ENCODE results near the gene ASB6. TPM values are rescaled to one million over a fixed set of nuclear protein-coding genes. Genes with fewer than 3 reads are reported as not detected.
A peak's percentile ranks its signal among the peaks of the same experiment; 100 is the strongest.

ASB6 gene
- total RNA-seq, 1 donor from 2014 or later = 22.4 TPM

DNA sequence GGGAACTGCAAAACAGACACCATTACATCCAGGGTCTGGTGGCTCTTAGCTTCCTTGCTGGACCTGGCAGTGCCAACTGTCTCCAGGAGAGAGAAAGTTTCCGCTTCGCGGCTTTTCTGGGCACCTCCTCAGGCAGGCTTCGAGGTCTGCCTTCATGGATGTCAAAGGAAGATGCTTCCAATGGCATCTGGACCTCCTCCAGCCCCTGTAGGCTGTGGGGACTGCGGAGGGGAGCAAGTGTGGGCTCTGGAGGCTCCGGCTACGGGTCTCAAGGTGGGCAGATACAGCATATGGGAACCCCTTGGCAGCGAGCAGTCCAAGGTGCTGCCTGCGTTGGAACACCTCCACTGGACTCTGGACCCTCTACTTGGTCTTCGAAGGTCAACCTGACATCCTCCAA, 27.0 kb downstream of the ASB6 start:
- Mint-ChIP-seq H3K27me3 (peaks cover 9% of the 10 kb centered on the region), H3K36me3 (no peaks in the 10 kb centered on the region), H3K4me1 (ENCODE audit: unreplicated experiment) (peaks cover 11% of the 10 kb centered on the region), H3K9me3 (no peaks in the 10 kb centered on the region), H3K4me3 (no peak overlapping the region), H3K27ac (no peak overlapping the region)
- no peak for DNase-seq (ENCODE audit: extremely low spot score, unreplicated experiment)
- TF ChIP-seq, protein P1, sequence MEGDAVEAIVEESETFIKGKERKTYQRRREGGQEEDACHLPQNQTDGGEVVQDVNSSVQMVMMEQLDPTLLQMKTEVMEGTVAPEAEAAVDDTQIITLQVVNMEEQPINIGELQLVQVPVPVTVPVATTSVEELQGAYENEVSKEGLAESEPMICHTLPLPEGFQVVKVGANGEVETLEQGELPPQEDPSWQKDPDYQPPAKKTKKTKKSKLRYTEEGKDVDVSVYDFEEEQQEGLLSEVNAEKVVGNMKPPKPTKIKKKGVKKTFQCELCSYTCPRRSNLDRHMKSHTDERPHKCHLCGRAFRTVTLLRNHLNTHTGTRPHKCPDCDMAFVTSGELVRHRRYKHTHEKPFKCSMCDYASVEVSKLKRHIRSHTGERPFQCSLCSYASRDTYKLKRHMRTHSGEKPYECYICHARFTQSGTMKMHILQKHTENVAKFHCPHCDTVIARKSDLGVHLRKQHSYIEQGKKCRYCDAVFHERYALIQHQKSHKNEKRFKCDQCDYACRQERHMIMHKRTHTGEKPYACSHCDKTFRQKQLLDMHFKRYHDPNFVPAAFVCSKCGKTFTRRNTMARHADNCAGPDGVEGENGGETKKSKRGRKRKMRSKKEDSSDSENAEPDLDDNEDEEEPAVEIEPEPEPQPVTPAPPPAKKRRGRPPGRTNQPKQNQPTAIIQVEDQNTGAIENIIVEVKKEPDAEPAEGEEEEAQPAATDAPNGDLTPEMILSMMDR (conservative IDR thresholded peaks at IDR 0.05) = no peak

- DNase-seq (ENCODE audit: extremely low spot score, unreplicated experiment) = no peak
- Mint-ChIP-seq H3K27ac (no peak overlapping the region), H3K27me3 (no peaks in the 10 kb centered on the region), H3K9me3 (no peaks in the 10 kb centered on the region), H3K36me3 (no peaks in the 10 kb centered on the region), H3K4me3 (no peak overlapping the region), H3K4me1 (ENCODE audit: unreplicated experiment) (peaks cover 20% of the 10 kb centered on the region)
- TF ChIP-seq, protein P1 (conservative IDR thresholded peaks at IDR 0.05) = no peak
These were observed 28.3 kb downstream of the ASB6 start for GRCh38 chr9:129613520-129614175.

DNA sequence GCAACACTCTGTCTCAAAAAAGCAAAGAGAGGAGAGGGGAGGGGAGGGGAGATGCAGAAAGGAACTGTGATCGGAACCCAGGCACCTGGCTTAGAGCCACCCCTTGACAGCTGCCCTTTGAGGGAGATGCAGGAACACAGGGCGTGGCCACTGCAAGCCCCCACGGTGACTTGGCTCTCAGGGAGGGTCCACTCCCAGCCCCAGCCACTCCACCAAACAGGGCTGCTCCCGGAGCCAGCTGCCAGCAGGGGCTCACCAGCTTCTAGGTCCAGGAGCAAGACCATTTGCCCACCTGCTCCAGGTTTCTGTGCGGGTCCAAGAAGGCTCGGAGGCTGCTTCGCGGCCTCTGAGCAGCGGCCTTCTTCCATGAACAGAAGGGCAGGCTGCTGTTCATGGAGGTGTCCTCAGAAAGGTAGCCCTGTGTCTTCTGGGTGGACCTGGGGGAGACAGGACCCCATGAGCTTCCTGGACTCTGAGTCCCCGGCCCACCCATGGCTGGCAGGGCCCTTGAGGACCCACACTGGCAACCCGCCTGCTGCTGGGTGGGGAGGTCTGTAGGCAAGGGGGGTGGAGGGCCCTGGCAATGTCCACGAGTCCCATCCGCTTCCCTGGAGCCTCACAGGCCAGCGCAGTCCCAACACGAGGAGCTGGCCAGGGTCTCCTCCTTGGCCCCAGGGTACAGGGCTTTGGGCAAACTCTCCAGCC, 29.0 kb downstream of the ASB6 start:
- Mint-ChIP-seq H3K27ac (no peak overlapping the region), H3K27me3 (no peaks in the 10 kb centered on the region), H3K4me3 (no peak overlapping the region), H3K9me3 (no peaks in the 10 kb centered on the region), H3K4me1 (ENCODE audit: unreplicated experiment) (peaks cover 22% of the 10 kb centered on the region), H3K36me3 (no peaks in the 10 kb centered on the region)
- TF ChIP-seq, protein P1 (conservative IDR thresholded peaks at IDR 0.05) = no peak
- no peak for DNase-seq (ENCODE audit: extremely low spot score, unreplicated experiment)

- peaks cover 28% of the 10 kb centered on the region for H3K4me1 Mint-ChIP-seq (ENCODE audit: unreplicated experiment)
- H3K9me3 Mint-ChIP-seq = no peaks in the 10 kb centered on the region
- no peak overlapping the region for H3K27ac Mint-ChIP-seq
- H3K36me3 Mint-ChIP-seq = no peaks in the 10 kb centered on the region
- DNase-seq (ENCODE audit: extremely low spot score, unreplicated experiment) = no peak
- peak overlapping the region; percentile 57 for H3K4me3 Mint-ChIP-seq
- TF ChIP-seq, protein P1 (conservative IDR thresholded peaks at IDR 0.05) = no peak
- H3K27me3 Mint-ChIP-seq = no peaks in the 10 kb centered on the region
These were observed 29.8 kb downstream of the ASB6 start for GRCh38 chr9:129612123-129612522.

GRCh38 chr9:129611307-129611800, 30.6 kb downstream of the ASB6 start:
- Mint-ChIP-seq H3K4me1 (ENCODE audit: unreplicated experiment) (peaks cover 33% of the 10 kb centered on the region), H3K9me3 (no peaks in the 10 kb centered on the region), H3K27me3 (no peaks in the 10 kb centered on the region), H3K4me3 (peak overlapping the region; percentile 88), H3K27ac (peak overlapping the region; percentile 81), H3K36me3 (no peaks in the 10 kb centered on the region)
- DNase-seq (ENCODE audit: extremely low spot score, unreplicated experiment) = no peak
- TF ChIP-seq, protein P1 (conservative IDR thresholded peaks at IDR 0.05) = no peak

Data from type B pancreatic cell (in vitro differentiated cells).